Frontal cortex (tissue), 4 donors: ENCODE results near the gene CTR9. TPM values are rescaled to one million over a fixed set of nuclear protein-coding genes. Genes with fewer than 3 reads are reported as not detected.
"Not testable (repeated sequence)": the region's sequence is repeated elsewhere in the genome, so short reads cannot be mapped to it uniquely, and the experiment has no call there.

Source experiments
- DNase-seq, 2 donors: peaks; one replicate each; pipeline ENCODE4 v3.0.0; 2012; ENCODE audit warnings: low spot score in 2 of 2
- FAIRE-seq: peaks from 2 replicates; lab custom pipeline; 2012; peaks lifted over from hg19 to GRCh38; lab: Jason Lieb, UNC
- small RNA-seq: library from RNA; depleted of rRNA; stranded (forward); fragments of <200 nt; gene quantifications from one replicate; pipeline ENCODE3, GENCODE V24; 2014
- total RNA-seq: library from RNA; depleted of rRNA; stranded (reverse); fragments of >200 nt; gene quantifications from one replicate; pipeline ENCODE4 v1.2.3, GENCODE V29; 2014
- donor health status: control.
- donor health status: control.
- donor health status: control.

Gene CTR9
- total RNA-seq, 1 donor from 2014 or later = 39.9 TPM

GRCh38 chr11:10808553-10809372 is 57.7 kb downstream of the CTR9 start, which contains the start of gene EIF4G2:
Gene EIF4G2, minus strand, starts transcription at chr11:10808926.
- DNase-seq = peak; percentile 96 to 98
- peak; percentile 51 for FAIRE-seq

GRCh38 chr11:10809373-10810160 is 58.5 kb downstream of the CTR9 start:
- DNase-seq (peak; percentile 23 to 31), FAIRE-seq (no peak)

GRCh38 chr11:10813945-10814344 is 62.9 kb downstream of the CTR9 start:
- FAIRE-seq (no peak), DNase-seq (no peak)

GRCh38 chr11:10818594-10818993 is 67.5 kb downstream of the CTR9 start:
- DNase-seq (no peak), FAIRE-seq (no peak)

GRCh38 chr11:10822491-10822890 is 71.4 kb downstream of the CTR9 start:
- DNase-seq, FAIRE-seq: not testable (repeated sequence)

GRCh38 chr11:10823152-10823579 is 72.1 kb downstream of the CTR9 start:
- DNase-seq = no peak
- no peak for FAIRE-seq

GRCh38 chr11:10824888-10825287 is 73.8 kb downstream of the CTR9 start:
- FAIRE-seq (no peak), DNase-seq (no peak)

GRCh38 chr11:10828402-10828801 is 77.4 kb downstream of the CTR9 start:
- DNase-seq = no peak
- no peak for FAIRE-seq

- DNase-seq (no peak), FAIRE-seq (no peak)
Measured at GRCh38 chr11:10829139-10829538, 78.1 kb downstream of the CTR9 start.

Small RNAs within 50 kb of the gene (small RNA-seq; reads per million reads assigned to genes)
- gene RF00019 = not detected
- not detected for gene SNORD97

Other genes starting within 250 kb of the CTR9 start
- gene RNF141, start 210.1 kb upstream of the CTR9 start, total RNA-seq = 76.6 TPM
- gene LYVE1, start 182.6 kb upstream of the CTR9 start, total RNA-seq = 6.9 TPM
- 1.6 TPM for gene IRAG1, start 57.5 kb upstream of the CTR9 start, total RNA-seq
- 941 TPM for gene EIF4G2, start 57.7 kb downstream of the CTR9 start, total RNA-seq
- gene ZBED5, start 106.8 kb downstream of the CTR9 start, total RNA-seq = 67.7 TPM